ENCODE data around the gene ACOX3. TPM values are rescaled to one million over a fixed set of nuclear protein-coding genes. Genes with fewer than 3 reads are reported as not detected.
A peak's percentile ranks its signal among the peaks of the same experiment; 100 is the strongest.
"Not testable (repeated sequence)": the region's sequence is repeated elsewhere in the genome, so short reads cannot be mapped to it uniquely, and the experiment has no call there.

Gene ACOX3
- total and polyA plus RNA-seq, 8 donors = 13.5 to 45.5 (median 32.8) TPM

GRCh38 chr4:8422786-8423185 is 17.7 kb downstream of the ACOX3 start:
- Histone ChIP-seq H3K36me3 (peaks cover 0 to 12% (median 10%) of the 10 kb centered on the region in 4 donors), H3K4me3 (no peak overlapping the region), H3K9me3 (no peaks in the 10 kb centered on the region), H3K27me3 (no peaks in the 10 kb centered on the region), H3K4me1 (peaks cover 11 to 57% (median 34%) of the 10 kb centered on the region in 4 donors), H3K27ac (no peak overlapping the region)
- 79 to 91% (median 83%) methylated on average over 3 to 5 of the region's 5 CpGs for WGBS, 5 donors
- intact Hi-C loops (cut with DNase I; ENCODE audit: low total_unique reads) = no loop called here
- DNase-seq = no peak
- TF ChIP-seq POLR2AphosphoS5 (IDR thresholded peaks at IDR 0.05) (no peak), EP300 (IDR thresholded peaks at IDR 0.05) (no peak), POLR2A (IDR thresholded peaks at IDR 0.05) (no peak)
- TF ChIP-seq, protein P1, sequence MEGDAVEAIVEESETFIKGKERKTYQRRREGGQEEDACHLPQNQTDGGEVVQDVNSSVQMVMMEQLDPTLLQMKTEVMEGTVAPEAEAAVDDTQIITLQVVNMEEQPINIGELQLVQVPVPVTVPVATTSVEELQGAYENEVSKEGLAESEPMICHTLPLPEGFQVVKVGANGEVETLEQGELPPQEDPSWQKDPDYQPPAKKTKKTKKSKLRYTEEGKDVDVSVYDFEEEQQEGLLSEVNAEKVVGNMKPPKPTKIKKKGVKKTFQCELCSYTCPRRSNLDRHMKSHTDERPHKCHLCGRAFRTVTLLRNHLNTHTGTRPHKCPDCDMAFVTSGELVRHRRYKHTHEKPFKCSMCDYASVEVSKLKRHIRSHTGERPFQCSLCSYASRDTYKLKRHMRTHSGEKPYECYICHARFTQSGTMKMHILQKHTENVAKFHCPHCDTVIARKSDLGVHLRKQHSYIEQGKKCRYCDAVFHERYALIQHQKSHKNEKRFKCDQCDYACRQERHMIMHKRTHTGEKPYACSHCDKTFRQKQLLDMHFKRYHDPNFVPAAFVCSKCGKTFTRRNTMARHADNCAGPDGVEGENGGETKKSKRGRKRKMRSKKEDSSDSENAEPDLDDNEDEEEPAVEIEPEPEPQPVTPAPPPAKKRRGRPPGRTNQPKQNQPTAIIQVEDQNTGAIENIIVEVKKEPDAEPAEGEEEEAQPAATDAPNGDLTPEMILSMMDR (IDR thresholded peaks at IDR 0.05) = no peak

DNA sequence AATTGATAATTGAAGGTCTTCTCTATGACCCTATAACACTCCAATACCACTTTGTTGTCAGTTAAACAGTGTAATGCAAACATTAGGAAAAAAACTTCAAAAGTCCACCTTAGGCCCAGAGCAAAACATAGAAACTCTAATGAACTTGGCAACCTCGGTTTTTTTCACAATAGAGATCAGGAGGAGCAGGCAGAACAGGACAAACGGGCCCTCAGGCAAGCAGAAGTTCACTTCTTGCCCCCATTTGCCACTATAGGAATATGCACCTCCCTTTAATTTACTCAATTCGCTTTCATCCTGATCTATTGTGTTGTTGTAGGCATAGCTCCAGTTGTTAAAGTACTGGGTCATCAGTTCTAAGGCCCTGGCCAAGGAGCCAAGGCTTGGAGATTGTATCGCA is 18.2 kb downstream of the ACOX3 start:
- DNase-seq = peak in 1 of 2 donors; percentile 49
- H3K4me3 ChIP-seq = no peak overlapping the region
- intact Hi-C loops (cut with DNase I; ENCODE audit: low total_unique reads) = no loop called here
- H3K27me3 ChIP-seq = no peaks in the 10 kb centered on the region
- peaks cover 7 to 52% (median 29%) of the 10 kb centered on the region in 4 donors for H3K4me1 ChIP-seq
- peaks cover 0 to 13% (median 10%) of the 10 kb centered on the region in 4 donors for H3K36me3 ChIP-seq
- H3K9me3 ChIP-seq = no peaks in the 10 kb centered on the region
- 31 to 54% (median 39%) methylated on average over 4 of the region's 4 CpGs for WGBS, 5 donors
- no peak for TF ChIP-seq POLR2AphosphoS5 (IDR thresholded peaks at IDR 0.05)
- TF ChIP-seq POLR2A (IDR thresholded peaks at IDR 0.05) = no peak
- TF ChIP-seq EP300 (IDR thresholded peaks at IDR 0.05) = no peak
- no peak overlapping the region for H3K27ac ChIP-seq

DNA sequence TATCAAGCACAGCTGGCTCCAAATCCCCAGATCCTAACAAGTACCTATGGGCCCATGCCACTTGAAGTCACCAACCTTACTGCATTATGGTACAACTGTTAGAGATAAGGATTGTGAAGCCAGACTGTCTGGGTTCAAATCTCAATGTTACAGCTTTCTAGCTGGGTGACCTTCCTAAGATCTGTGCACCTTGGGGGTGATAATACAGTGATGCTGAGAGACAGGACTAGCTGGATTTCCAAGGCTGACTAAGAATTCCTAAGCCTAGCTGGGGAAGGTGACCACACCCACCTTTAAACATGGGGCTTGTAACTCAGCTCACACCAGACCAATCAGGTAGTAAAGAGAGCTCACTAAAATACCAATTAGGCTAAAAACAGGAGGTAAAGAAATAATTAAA is 20.4 kb downstream of the ACOX3 start:
- H3K27ac ChIP-seq = peak overlapping the region in 2 of 5 donors; percentile 43 to 44

DNA sequence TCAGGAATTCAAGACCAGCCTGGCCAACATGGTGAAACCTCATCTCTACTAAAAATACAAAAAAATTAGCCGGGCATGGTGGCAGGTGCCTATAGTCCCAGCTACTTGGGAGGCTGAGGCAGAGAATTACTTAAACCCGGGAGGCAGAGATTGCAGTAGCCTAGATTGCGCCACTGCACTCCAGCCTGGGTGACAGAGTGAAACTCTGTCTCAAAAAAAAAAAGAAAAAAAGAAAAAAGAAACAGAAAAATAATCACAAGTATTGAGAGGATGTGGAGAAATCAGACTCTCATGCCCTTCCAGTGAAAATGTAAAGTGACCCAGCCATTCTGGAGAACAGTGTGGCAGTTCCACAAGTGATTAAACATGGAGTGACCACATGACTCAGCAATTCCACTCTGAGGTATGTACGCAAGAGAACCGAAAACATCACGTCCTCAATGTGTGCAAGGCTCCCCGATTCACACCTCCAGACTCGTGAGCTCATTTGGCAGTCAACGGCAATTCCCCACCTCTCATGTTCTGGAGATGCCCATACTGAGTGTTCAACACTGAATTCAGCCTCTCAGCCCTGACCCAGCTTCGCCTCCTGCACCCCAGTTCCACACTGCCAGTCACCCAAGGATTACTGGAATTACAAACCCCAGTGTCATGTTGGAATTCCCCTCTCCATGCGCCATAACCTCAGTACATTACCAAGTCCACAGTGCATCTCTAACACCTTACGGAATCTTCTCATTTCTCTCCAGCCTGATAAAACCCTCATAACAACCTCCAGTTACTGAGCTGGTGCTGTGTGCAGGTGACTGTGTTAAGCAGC is 21.1 kb downstream of the ACOX3 start:
- Histone ChIP-seq H3K4me3 (no peak overlapping the region), H3K36me3 (peaks cover 15 to 38% (median 33%) of the 10 kb centered on the region in 4 donors), H3K27me3 (no peaks in the 10 kb centered on the region), H3K4me1 (peaks cover 4 to 24% (median 14%) of the 10 kb centered on the region in 4 donors), H3K9me3 (no peaks in the 10 kb centered on the region), H3K27ac (peak overlapping the region in 2 of 5 donors; percentile 43 to 44)
- TF ChIP-seq POLR2AphosphoS5 (IDR thresholded peaks at IDR 0.05) = peak in 1 of 3 donors; percentile 32
- TF ChIP-seq, protein P1 (IDR thresholded peaks at IDR 0.05) = no peak
- WGBS, 5 donors = 72 to 77% (median 75%) methylated on average over 12 of the region's 12 CpGs
- intact Hi-C loops (cut with DNase I; ENCODE audit: low total_unique reads) = no loop called here
- no peak for DNase-seq

More for the DNA sequence above, 20.4 kb downstream of the ACOX3 start:
- peaks cover 4 to 30% (median 14%) of the 10 kb centered on the region in 4 donors for H3K4me1 ChIP-seq
- H3K36me3 ChIP-seq = peaks cover 7 to 34% (median 29%) of the 10 kb centered on the region in 4 donors
- H3K9me3 ChIP-seq; H3K4me3 ChIP-seq; H3K27me3 ChIP-seq; intact Hi-C loops (cut with DNase I; ENCODE audit: low total_unique reads); DNase-seq: not testable (repeated sequence)

DNA sequence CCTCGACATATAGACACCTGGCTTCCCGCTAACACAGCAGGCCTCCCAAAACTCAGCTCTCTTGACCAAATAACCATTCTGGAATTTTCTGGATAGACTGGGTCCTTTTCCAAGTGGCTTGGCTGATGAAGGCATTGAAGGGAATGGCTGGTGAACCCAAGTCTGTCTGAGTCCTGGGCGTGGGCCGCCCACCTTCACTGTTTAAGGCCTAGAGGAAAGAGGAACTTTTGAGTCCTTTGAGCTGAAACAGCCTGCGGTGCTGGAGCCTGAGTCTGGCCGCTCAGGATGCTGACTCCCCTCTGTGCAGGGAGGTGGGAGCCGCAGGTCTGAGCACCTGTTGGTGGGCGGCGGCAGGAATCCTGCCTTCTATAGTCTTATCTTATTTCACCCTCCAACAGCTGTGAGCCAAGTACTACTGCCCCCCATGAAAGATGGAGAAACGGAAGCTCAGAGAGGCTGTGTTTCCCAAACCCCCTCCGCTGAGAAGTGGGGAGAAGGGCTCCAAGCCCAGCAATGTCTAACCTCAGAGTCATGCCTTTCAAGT is 23.4 kb downstream of the ACOX3 start:
- Histone ChIP-seq H3K36me3 (peaks cover 23 to 49% (median 45%) of the 10 kb centered on the region in 4 donors), H3K27ac (no peak overlapping the region), H3K27me3 (no peaks in the 10 kb centered on the region), H3K9me3 (no peaks in the 10 kb centered on the region), H3K4me1 (peaks cover 4 to 20% (median 11%) of the 10 kb centered on the region in 4 donors), H3K4me3 (no peak overlapping the region)
- intact Hi-C loops (cut with DNase I; ENCODE audit: low total_unique reads) = no loop called here
- no peak for DNase-seq
- WGBS, 5 donors = 80 to 89% (median 87%) methylated on average over 11 of the region's 11 CpGs
- TF ChIP-seq POLR2AphosphoS5 (IDR thresholded peaks at IDR 0.05) (no peak), POLR2A (IDR thresholded peaks at IDR 0.05) (no peak), EP300 (IDR thresholded peaks at IDR 0.05) (no peak)
- TF ChIP-seq, protein P1 (IDR thresholded peaks at IDR 0.05) = no peak

Data from stomach (tissue), 9 donors.